GM10847 (cell line): Measurements from ENCODE around the gene PCYT1B.

ENCODE experiments used
- POLR2A ChIP-seq: IDR thresholded peaks from 2 replicates; pipeline ENCODE4 v1.6.1; 2011; ENCODE audit not compliant: insufficient read length; ENCODE audit errors: extremely low read depth

The PCYT1B gene

DNA sequence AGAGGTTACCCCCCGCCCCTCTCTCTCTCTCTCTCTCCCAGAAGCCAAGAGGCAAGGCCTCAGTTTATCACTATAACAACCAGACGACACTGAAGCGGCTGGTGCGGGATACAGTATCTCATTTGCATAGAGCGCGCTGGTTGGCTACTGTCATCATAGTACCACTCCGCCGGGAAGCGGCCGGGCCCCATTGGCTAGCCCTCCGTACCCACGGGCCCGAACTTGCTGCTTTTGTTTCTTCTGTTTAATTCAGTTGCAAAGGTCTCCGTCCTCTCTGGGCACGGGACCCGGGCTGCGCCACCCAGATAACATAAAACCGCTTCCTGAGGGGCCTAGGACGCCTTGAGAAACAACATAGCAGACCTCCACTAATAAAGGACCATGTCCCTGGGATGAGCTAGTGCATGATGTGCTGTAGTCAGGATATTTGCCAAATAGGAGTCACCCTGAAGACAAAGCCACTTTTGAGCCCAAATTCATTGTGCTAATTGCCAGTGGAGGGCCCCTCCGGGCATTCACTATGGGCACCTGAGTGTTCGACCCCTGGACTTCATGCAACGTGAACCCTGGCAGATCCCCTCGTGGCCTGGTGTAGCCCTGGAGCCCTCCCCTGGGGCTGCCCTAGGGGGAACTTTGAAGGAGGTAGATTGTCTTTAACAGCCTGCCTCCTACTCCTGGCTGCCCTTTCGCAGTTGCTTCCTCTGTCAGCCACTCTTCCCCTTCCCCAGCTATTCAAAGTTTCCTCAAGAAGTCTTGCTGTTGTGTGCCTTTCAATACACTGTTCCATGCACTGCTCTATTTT is at the start of gene PCYT1B:
Gene PCYT1B, minus strand, starts transcription at position 91 of the 802 bp plus-strand sequence. CDS start 242 bp downstream, outside the sequence.
- no peak for TF ChIP-seq POLR2A

DNA sequence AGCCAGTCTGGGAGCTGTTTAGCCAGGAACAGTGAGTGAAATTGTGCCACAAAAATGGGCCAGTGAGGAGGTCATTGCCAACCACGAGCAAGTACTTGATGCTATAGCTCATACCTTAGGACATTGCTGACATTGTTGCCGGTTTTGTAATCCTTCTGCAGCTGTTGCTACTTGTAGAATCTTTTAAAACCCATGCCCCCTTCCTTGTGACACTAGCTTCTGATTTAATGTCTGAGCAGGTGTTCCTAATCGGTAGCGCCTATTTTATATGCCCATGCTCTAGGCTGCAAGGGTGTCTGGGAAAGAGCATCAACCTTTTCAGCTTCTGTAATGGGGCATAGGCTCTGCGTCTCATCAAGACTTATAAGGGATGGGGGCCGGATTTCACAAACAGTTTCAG is 49.1 kb upstream of the PCYT1B start:
- no peak for TF ChIP-seq POLR2A

DNA sequence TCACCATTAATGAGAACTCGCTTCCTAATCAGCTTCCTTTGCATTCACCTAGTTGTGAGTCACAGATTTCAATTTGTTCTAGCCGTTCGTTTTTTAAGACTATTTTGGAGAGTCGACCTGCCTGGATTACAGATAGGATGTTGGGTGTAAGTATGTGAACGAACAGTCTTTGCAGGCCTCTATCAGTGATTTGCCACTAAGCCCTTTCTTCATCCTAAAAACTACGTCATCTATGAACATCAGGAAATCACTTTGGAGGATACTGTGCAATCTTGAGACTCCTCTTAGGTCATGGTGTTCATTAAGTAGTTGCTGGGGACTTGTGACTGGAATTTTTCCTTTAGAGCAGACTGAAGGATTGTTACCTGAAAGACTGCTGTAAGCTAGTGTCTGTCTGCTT is 47.7 kb upstream of the PCYT1B start:
- TF ChIP-seq POLR2A = no peak

DNA sequence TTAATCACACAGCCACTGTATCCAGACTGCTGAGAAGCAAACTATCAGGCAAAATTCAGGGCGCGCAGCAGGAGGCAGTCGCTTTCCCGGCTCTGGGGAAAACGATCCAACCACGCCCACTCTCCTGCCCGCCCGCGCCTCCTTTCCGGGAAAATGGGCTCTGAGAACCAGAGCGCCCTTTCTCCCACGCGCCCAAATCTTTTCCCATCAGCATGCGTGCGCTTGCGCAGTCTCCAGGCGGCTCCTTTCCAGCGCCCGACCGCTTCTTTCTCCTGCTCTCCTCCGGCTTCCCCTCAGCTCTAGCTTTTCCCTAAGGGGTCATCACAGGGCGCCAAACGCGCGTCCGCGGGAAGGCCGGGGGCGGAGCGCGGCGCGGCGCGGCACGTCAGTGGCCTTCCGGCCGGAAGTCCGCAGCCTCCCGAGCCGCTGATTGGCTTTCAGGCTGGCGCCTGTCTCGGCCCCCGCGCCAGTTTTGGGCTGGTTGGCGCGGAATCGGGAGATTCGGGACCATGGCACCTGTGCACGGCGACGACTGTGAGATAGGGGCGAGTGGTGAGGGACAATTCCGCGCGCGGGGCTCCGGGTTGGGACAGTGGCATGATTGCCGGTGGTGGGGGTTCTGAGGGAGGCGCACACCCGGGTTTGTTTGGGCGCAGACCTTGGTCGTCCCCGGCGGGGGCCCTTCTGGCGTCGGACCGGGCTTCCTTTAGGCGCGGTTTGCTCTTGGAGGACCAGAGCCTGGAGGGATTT is 46.5 kb upstream of the PCYT1B start, which contains the start of gene POLA1:
Gene POLA1, plus strand, starts transcription at position 466 of the 750 bp plus-strand sequence. Its CDS starts 44 bp downstream, at position 510.
- peak; percentile 31 for TF ChIP-seq POLR2A

DNA sequence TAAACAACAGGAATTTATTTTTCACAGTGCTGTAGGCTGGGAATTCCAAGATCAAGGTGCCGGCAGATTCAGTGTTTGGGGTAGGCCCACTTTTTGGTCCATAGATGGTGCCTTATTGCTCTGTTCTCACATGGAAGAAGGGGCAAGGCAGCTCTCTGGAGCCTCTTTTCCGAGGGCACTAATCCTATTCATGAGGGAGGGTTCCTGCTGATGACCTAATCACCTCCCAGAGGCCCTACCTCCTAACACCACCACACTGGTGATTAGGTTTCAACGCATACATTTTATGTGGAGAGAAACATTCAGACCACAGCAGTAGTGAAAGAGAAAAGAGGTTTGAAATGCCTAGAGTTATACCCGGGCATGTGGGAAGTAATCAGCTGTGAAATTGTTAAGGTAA is 45.2 kb upstream of the PCYT1B start:
- TF ChIP-seq POLR2A = no peak

DNA sequence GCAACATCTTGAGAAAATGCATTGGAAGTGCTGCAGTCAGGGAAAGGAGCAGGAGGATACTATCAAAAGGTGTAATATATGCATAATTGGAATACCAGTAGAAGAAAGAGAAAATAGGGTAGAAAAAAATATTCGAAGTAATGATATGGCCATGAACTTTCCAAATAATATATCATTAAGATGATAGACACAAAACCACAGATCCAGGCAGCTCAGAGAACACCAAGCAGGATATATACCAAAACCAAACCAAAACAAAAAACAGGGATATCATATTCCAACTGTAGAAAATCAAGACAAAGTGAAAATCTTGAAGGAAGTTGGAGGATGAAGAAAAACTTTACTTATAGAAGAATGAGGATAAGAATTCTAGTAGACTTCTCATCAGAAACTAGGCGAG is 36.9 kb upstream of the PCYT1B start:
- no peak for TF ChIP-seq POLR2A

DNA sequence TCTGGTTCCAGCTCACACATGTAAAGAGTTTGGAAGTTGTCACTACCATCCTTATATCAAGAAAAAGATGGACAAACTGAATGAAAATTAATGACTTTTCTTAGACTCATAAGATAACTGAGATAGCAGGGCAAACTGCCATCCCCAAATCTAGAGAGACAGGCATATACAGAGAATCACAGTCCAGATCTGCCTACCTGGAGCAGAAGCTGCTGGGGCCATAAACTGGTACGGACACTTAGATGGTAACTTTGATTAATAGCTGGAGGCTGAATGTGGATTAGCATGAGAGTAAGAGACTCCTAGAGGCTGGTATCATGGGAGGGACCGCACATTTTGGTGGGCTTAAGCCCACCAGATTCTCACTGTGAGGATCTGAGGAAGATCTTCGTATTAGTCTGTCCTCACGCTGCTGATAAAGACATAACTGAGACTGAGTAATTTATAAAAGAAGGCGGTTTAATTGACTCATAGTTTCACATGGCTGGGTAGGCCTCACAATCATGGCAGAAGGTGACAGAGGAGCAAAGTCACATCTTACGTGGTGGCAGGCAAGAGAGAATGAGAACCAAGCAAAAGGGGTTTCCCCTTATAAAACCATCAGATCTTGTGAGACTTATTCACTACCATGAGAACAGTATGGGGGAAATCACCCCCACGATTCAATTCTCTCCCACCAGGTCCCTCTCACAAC is 35.7 kb upstream of the PCYT1B start:
- TF ChIP-seq POLR2A = no peak

DNA sequence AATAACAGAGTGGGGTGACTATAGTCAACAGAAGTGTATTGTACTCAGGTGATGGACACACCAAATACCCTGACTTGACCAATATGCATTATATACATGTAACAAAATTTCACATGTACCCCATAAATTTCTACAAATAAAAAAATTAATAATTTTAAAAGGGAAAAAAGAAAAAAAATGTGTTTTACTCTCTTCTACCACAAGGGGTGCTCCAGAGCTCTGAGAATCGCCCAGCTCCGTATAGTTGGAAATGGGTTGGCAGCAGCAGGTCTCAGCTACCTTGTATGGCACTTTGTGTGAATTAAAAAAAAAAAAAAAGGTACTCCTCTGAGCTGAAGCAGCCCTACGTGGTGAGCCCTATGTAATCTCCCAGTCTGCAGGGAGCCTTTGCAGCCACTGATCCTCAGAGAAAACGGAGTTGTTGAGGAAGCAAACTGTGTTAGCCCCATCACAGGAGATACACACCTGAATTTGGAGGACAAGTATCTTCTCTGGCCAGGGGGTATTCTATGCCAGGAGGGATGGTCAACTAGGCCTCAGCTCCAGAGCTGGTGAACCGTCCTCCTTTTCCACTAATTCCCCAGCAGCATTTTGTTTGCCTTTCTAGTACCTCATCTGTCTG is 29.4 kb upstream of the PCYT1B start:
- no peak for TF ChIP-seq POLR2A

DNA sequence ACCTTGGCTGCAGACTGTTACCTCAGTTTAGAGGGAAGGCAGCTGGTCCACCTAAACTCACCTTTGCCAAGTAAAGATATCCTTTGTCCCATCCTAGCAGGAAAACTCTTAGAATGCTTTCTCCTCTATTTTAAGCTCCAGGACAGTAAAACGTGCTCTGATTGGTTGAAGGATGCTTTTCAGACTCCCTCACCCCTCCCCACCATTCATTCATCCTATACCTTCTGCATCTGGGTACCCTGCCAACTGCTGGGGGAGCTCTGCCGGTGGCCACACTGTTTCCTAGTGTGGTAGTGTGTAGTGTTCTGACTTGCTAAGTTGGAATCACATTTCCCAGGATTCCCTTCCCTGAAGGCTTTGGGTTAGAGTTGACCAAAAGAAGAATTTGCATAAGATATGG is 26.3 kb upstream of the PCYT1B start:
- no peak for TF ChIP-seq POLR2A

DNA sequence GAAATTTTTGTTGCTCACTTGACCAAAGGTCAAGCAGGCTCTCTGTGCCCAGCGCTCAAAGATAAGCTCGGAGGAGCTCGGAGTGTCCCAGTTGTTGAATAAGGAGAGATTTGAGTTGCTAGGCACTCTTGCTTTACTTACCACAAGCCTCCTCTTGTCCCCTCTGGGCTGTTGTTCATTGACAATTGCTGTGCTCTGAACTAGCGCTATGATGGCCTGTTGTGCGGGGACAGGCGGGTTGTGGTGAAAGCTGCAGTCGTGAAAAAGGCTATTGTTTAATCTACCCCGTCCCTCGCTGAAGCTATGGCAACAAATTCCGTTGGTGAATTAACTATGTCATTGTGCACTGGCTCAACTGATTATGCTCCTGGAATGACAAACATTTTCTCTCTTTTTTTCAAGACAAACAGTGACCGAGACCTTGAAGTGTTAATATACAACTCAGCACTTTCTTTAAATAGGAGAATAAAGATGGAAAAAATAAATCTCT is 25.6 kb upstream of the PCYT1B start:
- no peak for TF ChIP-seq POLR2A

DNA sequence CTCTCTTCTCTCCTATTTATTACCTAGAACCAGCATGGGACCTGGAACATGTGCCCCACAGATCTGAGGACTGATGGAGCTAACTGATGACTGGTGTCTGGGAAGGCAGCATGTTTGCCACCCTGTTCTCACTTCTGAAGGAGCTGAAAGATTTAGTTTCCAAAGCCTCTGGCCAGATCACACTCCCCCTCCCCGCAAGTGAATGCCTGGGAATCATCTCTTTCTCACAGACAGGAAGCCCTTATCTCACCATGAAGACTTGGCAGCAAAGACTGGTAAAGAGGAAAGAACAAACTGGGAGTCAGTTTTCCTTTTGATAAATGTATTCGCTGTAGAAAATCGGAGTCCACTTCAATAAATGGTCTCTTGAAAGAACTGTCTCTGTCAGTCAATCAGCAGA is 21.0 kb upstream of the PCYT1B start:
- TF ChIP-seq POLR2A = no peak

DNA sequence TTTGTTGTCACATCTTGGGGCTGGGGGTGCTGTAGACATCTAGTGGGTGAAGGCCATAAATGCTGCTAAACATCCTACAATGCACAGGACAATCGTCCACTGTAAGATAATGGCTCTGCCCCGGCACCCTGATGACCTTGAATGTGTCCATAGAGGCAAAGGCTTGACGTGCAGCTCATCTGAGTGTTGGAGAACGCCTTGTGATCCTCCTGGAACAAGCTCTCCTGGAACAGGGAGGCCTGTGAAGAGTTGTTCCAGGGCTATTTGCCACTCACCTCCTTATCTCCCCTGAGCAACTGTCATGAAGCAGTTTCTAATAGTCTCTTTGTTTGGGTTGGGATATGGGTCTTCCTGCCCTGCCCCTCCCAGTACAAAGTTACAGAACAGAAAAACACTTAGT is 15.2 kb upstream of the PCYT1B start:
- no peak for TF ChIP-seq POLR2A

DNA sequence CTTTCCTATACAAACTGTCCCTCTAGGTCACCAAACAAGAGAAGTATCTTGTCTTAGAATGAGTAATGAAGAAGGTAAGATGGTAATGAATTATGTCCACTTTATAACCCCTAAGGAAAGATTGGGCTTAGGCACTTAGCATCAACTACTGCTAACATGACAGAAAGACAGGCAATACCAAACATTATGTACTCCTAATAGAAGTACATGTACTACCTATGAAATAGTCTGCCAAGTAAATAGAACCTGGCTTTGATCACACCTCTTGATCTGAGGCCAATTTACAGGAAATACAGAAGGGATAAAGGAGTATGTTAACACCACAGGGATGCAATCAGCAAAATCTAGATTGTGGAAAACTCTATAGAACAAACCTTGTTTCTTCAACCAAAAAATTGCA is 14.1 kb upstream of the PCYT1B start:
- no peak for TF ChIP-seq POLR2A

DNA sequence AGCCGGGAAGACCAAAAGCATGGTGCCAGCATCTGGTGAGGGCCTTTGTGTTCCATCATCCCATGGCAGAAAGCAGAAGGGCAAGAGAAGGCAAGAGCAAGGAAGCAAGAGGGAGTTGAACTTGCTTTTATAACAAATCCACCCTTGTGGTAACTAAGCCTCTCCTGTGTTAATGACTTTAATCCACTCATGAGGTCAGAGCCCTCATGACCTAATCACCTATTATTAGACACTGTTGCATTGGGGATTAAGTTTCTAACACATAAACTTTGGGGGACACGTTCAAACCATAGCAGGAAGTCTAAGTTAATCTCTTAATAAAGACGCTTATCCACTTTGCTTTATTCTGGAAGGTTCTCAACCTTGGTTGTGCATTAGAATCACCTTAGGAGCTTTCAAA is 12.5 kb upstream of the PCYT1B start:
- TF ChIP-seq POLR2A = no peak

DNA sequence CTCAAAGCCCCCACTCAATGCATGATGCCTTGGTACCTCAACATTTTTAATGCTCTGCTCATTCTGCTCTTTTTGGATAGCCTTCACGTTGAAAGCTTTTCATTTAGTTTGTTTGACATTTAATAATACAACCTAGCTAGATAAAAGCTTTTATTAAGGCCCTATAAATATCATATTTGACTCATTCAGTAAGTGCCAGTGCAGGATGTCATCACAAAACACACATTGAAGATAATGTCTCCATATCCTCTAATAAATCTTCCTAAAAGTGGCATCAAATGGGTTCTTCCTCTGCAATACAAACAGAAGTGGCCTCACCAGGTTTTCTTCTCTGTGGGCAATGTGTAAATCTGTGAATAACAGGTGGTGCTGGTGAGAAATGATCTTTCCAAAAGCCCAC is 12.0 kb upstream of the PCYT1B start:
- TF ChIP-seq POLR2A = no peak
